HFF-Myc (cell line): ENCODE data around the gene COL18A1.

Experiments
- DNase-seq: peaks from one replicate; pipeline ENCODE4 v3.0.0-alpha.2; 2011; ENCODE audit warnings: low read depth; ENCODE audit errors: extremely low read depth
- H3K4me3 ChIP-seq: replicated peaks from 2 replicates; pipeline ENCODE4 v1.5.1; 2011; ENCODE audit warnings: low read depth, mild to moderate bottlenecking, control low read depth, low read length
- TF ChIP-seq, protein P1 (sequence below): IDR thresholded peaks from 2 replicates; pipeline ENCODE4 v1.5.1; 2012; ENCODE audit warnings: mild to moderate bottlenecking, low read depth, low read length, control low read depth; ENCODE audit errors: missing control alignments

Gene COL18A1

DNA sequence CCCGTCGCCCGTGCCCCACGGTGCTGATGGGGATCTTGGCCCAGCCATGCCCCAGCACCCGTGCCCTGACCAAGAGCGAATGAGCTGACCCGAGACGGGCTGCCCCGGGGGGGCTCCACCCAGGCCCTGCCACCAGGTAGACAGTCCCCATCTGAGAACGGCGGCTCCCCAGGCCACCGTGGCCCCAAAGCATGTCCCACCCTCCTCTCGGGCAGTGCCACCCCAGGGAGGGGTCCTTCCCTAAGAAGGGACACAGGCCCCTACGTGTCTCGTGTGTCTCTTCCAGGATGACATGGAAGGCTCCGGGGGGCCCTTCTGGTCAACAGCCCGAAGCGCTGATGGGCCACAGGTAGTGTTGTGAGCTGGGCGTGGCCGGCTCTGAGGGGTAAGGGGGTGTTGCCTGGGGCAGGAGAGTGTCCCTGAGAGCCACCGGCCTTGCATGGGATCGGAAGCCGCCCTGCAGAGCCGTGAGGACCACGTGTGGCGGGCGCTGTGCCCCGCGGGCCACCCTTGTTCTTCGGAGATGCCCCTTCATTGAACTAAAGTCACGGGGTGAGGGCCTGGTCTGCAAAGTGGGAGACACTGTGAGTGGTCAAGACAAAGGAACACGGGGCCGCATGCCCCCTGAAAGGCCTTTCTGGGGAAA lies 82.3 kb downstream of the COL18A1 start:
- no peak for DNase-seq
- TF ChIP-seq, protein P1, sequence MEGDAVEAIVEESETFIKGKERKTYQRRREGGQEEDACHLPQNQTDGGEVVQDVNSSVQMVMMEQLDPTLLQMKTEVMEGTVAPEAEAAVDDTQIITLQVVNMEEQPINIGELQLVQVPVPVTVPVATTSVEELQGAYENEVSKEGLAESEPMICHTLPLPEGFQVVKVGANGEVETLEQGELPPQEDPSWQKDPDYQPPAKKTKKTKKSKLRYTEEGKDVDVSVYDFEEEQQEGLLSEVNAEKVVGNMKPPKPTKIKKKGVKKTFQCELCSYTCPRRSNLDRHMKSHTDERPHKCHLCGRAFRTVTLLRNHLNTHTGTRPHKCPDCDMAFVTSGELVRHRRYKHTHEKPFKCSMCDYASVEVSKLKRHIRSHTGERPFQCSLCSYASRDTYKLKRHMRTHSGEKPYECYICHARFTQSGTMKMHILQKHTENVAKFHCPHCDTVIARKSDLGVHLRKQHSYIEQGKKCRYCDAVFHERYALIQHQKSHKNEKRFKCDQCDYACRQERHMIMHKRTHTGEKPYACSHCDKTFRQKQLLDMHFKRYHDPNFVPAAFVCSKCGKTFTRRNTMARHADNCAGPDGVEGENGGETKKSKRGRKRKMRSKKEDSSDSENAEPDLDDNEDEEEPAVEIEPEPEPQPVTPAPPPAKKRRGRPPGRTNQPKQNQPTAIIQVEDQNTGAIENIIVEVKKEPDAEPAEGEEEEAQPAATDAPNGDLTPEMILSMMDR, result no peak
- H3K4me3 ChIP-seq, result no peak overlapping the region

DNA sequence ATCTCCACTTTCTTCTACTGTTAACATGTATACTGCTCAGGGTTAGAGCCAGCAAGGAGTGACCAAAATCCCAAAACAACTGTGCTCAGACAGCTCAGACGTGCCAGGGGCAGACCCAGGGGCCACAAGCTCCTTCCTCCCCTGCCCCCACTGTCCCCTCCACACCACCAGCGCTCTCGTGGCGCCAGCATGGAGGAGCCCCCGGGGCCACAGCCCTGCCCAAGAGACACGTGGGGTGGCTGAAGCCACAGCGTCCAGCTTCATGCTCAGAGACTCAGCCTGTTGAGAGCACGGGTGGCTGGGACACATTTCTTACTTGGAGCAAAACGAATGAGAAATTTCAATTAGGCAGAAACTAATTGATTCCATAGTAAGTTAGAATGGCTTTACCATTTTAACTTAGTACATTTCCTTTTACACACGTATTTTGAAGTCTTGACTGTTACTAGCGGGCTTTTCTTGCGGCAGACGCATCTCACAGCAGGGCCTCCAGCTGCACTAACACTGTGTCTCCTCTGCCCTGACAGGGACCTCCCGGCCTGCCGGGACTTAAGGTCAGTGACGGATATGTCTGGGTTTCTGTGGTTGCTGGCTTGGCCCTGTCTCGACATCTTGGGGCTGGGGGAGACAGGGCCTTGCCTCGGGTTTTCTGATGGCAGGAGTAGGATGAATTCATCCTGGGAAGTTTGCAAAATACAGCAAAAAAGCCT lies 83.1 kb downstream of the COL18A1 start:
- no peak for DNase-seq
- H3K4me3 ChIP-seq, result no peak overlapping the region
- TF ChIP-seq, protein P1, result no peak

DNA sequence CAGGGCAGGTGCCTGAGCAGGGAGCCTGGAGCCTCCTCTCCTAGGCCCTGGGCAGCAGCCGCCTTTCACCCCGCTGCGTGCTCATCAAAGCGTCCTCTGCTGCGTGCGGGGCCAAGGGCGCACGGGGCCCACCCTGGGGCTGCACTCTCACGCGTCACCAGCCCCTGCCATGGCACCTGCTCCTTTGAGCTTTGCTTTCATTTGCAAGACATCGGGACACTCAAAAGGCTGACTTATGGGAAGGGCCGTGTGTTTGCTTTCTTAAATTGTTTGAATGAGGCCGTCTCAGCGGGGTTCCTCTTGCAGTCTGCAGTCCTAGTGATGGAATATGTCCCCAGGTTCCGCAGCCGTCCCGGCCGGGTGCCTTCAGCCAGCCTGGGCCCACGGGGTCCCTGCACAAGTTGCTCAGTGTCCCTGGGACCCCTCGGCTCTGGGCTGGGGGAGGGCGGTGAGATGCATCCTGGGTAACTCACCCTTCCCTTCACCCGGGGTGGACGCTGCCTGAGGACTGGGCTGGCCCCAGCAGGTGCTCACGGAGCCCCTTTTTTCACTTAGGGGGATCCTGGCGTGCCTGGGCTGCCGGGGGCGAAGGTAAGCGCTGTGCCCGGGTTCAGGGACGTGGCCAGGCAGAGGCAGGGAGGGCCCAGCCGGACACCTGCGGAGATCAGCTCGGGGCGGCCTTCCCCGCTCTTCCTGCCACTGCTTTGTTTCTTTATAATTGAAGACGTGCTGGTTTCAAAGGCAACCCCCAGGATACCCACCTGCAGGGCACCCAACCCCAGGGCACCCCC lies 84.2 kb downstream of the COL18A1 start:
- no peak for DNase-seq
- TF ChIP-seq, protein P1, result no peak
- no peak overlapping the region for H3K4me3 ChIP-seq

DNA sequence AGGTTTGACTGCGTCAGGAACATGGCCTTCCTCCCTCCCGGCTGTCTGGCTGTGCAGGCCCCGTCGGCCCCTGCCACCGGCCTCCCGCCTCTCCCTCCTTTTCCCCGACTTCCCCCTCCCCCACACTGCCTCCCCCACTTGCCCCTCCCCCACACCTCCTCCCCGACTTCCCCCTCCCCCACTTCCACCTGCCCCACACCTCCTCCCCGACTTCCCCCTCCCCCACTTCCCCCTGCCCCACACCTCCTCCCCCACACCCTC lies 84.7 kb downstream of the COL18A1 start:
- DNase-seq, result no peak
- TF ChIP-seq, protein P1, result no peak
- no peak overlapping the region for H3K4me3 ChIP-seq

GRCh38 chr21:45490049-45490731 lies 85.2 kb downstream of the COL18A1 start:
- TF ChIP-seq, protein P1, result no peak
- no peak for DNase-seq
- H3K4me3 ChIP-seq, result no peak overlapping the region

GRCh38 chr21:45491056-45491455 lies 86.1 kb downstream of the COL18A1 start:
- DNase-seq, result no peak
- no peak overlapping the region for H3K4me3 ChIP-seq
- TF ChIP-seq, protein P1, result no peak
